PC-9 (cell line): ENCODE results near the gene ESPNL. TPM values are rescaled to one million over a fixed set of nuclear protein-coding genes. Genes with fewer than 3 reads are reported as not detected.

Source experiments
- BruUV-seq: library from RNA; stranded (reverse); fragments of 400-500 nt; replicated peaks from 2 replicates; lab custom pipeline; 2021; lab: Mats Ljungman, UMichigan
- CTCF ChIA-PET: fragments of 300-600 bp; sonication (Branson Sonifier 250); formaldehyde crosslinking; loops from one replicate; lab custom pipeline; 2022; ENCODE audit warnings: antibody characterized with exemption; lab: Charles Lee
- POLR2A ChIA-PET: fragments of 300-600 bp; sonication (Branson Sonifier 250); formaldehyde crosslinking; loops from one replicate; lab custom pipeline; 2022; ENCODE audit warnings: antibody characterized with exemption; ENCODE audit not compliant: unreplicated experiment; lab: Charles Lee
- DNase-seq, 2 experiments: peaks; one replicate each; pipeline versions ENCODE4 v3.0.0 to v3.0.0-alpha.2; 2015 to 2022; ENCODE audit warnings: mixed read lengths in 1 of 2
- H2AFZ ChIP-seq: fragments of 200-600 bp; sonication (generic); 2 replicates; pipeline ENCODE4 v1.8.1; 2017; ENCODE audit warnings: antibody characterized with exemption
- H3F3A ChIP-seq: fragments of 200-600 bp; sonication (generic); 2 replicates; pipeline ENCODE4 v1.8.1; 2017; ENCODE audit warnings: antibody characterized with exemption, mild to moderate bottlenecking, low read depth; ENCODE audit not compliant: insufficient read depth
- H3K27ac ChIP-seq: fragments of 200-600 bp; sonication (generic); 2 replicates; pipeline ENCODE4 v1.6.1; 2016; ENCODE audit warnings: mixed run types
- H3K27me3 ChIP-seq: fragments of 200-600 bp; sonication (generic); 2 replicates; pipeline ENCODE4 v1.6.1; 2016; ENCODE audit warnings: low read depth, mixed run types; ENCODE audit not compliant: insufficient read depth
- H3K36me3 ChIP-seq: fragments of 200-600 bp; sonication (generic); 2 replicates; pipeline ENCODE4 v1.6.1; 2016; ENCODE audit warnings: low read depth, mixed run types
- H3K4me1 ChIP-seq: fragments of 200-600 bp; sonication (generic); replicated peaks from 2 replicates; pipeline ENCODE4 v1.6.1; 2016; ENCODE audit warnings: mixed run types; ENCODE audit not compliant: insufficient read depth
- H3K4me2 ChIP-seq: fragments of 200-600 bp; sonication (generic); 2 replicates; pipeline ENCODE4 v1.6.1; 2017; ENCODE audit warnings: mixed run types
- H3K4me3 ChIP-seq: fragments of 200-600 bp; sonication (generic); 2 replicates; pipeline ENCODE4 v1.6.1; 2016; ENCODE audit warnings: mixed run types
- H3K79me2 ChIP-seq: fragments of 200-600 bp; sonication (generic); 2 replicates; pipeline ENCODE4 v1.6.1; 2017; ENCODE audit warnings: low read depth, mixed run types
- H3K9me2 ChIP-seq: fragments of 200-600 bp; sonication (generic); 2 replicates; pipeline ENCODE4 v1.8.1; 2017; ENCODE audit warnings: mild to moderate bottlenecking; ENCODE audit not compliant: insufficient read depth
- H3K9me3 ChIP-seq: fragments of 200-600 bp; sonication (generic); 2 replicates; pipeline ENCODE4 v1.8.1; 2016; ENCODE audit warnings: low read depth; ENCODE audit not compliant: insufficient read depth
- H4K20me1 ChIP-seq: fragments of 200-600 bp; sonication (generic); 2 replicates; pipeline ENCODE4 v1.8.1; 2017; ENCODE audit not compliant: insufficient read depth
- EZH2 ChIP-seq: fragments of 200-600 bp; sonication (generic); IDR thresholded peaks from 2 replicates; pipeline ENCODE4 v1.8.0; 2017; ENCODE audit warnings: antibody characterized with exemption, low read depth
- intact Hi-C: fragments of 100-400 bp; cut with micrococcal nuclease; formaldehyde crosslinking; loops from one replicate; pipeline ENCODE4 v1.10.0; 2022; ENCODE audit not compliant: unreplicated experiment
- total RNA-seq: library from RNA; stranded (reverse); gene quantifications from 2 replicates; pipeline ENCODE4 v1.2.3, GENCODE V29; 2021
- TF ChIP-seq, protein P1 (sequence below): fragments of 200-600 bp; sonication (generic); conservative IDR thresholded peaks from 2 replicates; pipeline ENCODE4 v1.6.1; 2017; ENCODE audit warnings: mixed run types, antibody characterized with exemption, mild to moderate bottlenecking, moderate library complexity

Gene ESPNL
- total RNA-seq, 1 experiment from 2014 or later, result 1.1 TPM

GRCh38 chr2:238120463-238121298, 20.5 kb downstream of the ESPNL start:
- Histone ChIP-seq H4K20me1 (no peaks in the 10 kb centered on the region), H3K79me2 (no peaks in the 10 kb centered on the region), H3K4me3 (no peak overlapping the region), H3K4me2 (no peak overlapping the region), H3K27me3 (peaks cover 75% of the 10 kb centered on the region), H3K27ac (no peak overlapping the region), H3K36me3 (no peaks in the 10 kb centered on the region), H3K4me1 (0 out of 2 replicates have a peak, but pooled peaks cover 4% of the 10 kb centered on the region), H3K9me2 (no peaks in the 10 kb centered on the region), H3K9me3 (no peaks in the 10 kb centered on the region), H3F3A (peaks cover 5% of the 10 kb centered on the region; the same call in 1 of the 2 replicates), H2AFZ (no peak overlapping the region)
- ChIA-PET CTCF (no interaction called here), POLR2A (no interaction called here)
- TF ChIP-seq, protein P1, sequence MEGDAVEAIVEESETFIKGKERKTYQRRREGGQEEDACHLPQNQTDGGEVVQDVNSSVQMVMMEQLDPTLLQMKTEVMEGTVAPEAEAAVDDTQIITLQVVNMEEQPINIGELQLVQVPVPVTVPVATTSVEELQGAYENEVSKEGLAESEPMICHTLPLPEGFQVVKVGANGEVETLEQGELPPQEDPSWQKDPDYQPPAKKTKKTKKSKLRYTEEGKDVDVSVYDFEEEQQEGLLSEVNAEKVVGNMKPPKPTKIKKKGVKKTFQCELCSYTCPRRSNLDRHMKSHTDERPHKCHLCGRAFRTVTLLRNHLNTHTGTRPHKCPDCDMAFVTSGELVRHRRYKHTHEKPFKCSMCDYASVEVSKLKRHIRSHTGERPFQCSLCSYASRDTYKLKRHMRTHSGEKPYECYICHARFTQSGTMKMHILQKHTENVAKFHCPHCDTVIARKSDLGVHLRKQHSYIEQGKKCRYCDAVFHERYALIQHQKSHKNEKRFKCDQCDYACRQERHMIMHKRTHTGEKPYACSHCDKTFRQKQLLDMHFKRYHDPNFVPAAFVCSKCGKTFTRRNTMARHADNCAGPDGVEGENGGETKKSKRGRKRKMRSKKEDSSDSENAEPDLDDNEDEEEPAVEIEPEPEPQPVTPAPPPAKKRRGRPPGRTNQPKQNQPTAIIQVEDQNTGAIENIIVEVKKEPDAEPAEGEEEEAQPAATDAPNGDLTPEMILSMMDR, result no peak
- TF ChIP-seq EZH2, result no peak
- intact Hi-C loops, result no loop called here
- DNase-seq, result peak; percentile 51 to 66
- no TSS peak for BruUV-seq

GRCh38 chr2:238121511-238122286, 21.6 kb downstream of the ESPNL start:
- Histone ChIP-seq H3K9me3 (peaks cover 6% of the 10 kb centered on the region; the same call in 1 of the 2 replicates), H3F3A (peaks cover 15% of the 10 kb centered on the region), H2AFZ (no peak overlapping the region), H3K9me2 (no peaks in the 10 kb centered on the region), H3K79me2 (no peaks in the 10 kb centered on the region), H3K36me3 (no peaks in the 10 kb centered on the region), H3K27me3 (peaks cover 66% of the 10 kb centered on the region), H3K4me2 (no peak overlapping the region), H3K27ac (no peak overlapping the region), H3K4me1 (0 out of 2 replicates have a peak, but pooled peaks cover 3% of the 10 kb centered on the region), H3K4me3 (no peak overlapping the region), H4K20me1 (no peaks in the 10 kb centered on the region)
- no peak for DNase-seq
- TF ChIP-seq EZH2, result no peak
- TF ChIP-seq, protein P1, result no peak
- intact Hi-C loops, result no loop called here
- ChIA-PET CTCF (no interaction called here), POLR2A (no interaction called here)
- no TSS peak for BruUV-seq

- intact Hi-C loops, result no loop called here
- BruUV-seq, result no TSS peak
Observed at GRCh38 chr2:238122287-238123217, 22.4 kb downstream of the ESPNL start.

More at GRCh38 chr2:238122287-238123217, 22.4 kb downstream of the ESPNL start:
- H3K4me3 ChIP-seq, result no peak overlapping the region
- TF ChIP-seq, protein P1, result no peak
- no peak for TF ChIP-seq EZH2
- peaks cover 19% of the 10 kb centered on the region for H3F3A ChIP-seq
- CTCF ChIA-PET, result no interaction called here
- POLR2A ChIA-PET, result no interaction called here
- H4K20me1 ChIP-seq, result no peaks in the 10 kb centered on the region
- H3K36me3 ChIP-seq, result no peaks in the 10 kb centered on the region
- no peak for DNase-seq
- H3K4me2 ChIP-seq, result no peak overlapping the region
- H3K27me3 ChIP-seq, result peaks cover 60% of the 10 kb centered on the region
- H3K79me2 ChIP-seq, result no peaks in the 10 kb centered on the region
- H3K27ac ChIP-seq, result no peak overlapping the region
- H3K4me1 ChIP-seq, result no peaks in the 10 kb centered on the region
- H2AFZ ChIP-seq, result no peak overlapping the region
- peaks cover 8% of the 10 kb centered on the region; the same call in 1 of the 2 replicates for H3K9me3 ChIP-seq
- no peaks in the 10 kb centered on the region for H3K9me2 ChIP-seq
